ENCODE data around the gene SETBP1.

SETBP1 gene

GRCh38 chr18:44679056-44679913, 1.4 kb upstream of the SETBP1 start:
- DNase-seq = peak; percentile 7 to 93 (median 74)

- DNase-seq = peak in 5 of 14 donors; percentile 26 to 62 (median 45)
Measured at GRCh38 chr18:44679914-44680272, 795 bp upstream of the SETBP1 start.

- DNase-seq = peak in 4 of 14 donors; percentile 28 to 69 (median 46)
Measured at GRCh38 chr18:44681076-44681970, 635 bp downstream of the SETBP1 start.

- peak in 1 of 14 donors; percentile 36 for DNase-seq
Measured at GRCh38 chr18:44682201-44682870, 1.6 kb downstream of the SETBP1 start.

GRCh38 chr18:44682871-44683221, 2.2 kb downstream of the SETBP1 start:
- DNase-seq = peak in 1 of 14 donors; percentile 36

GRCh38 chr18:44683556-44683955, 2.9 kb downstream of the SETBP1 start:
- DNase-seq = peak in 1 of 14 donors; percentile 19

GRCh38 chr18:44685296-44685695, 4.6 kb downstream of the SETBP1 start:
- no peak for DNase-seq

GRCh38 chr18:44686156-44686555, 5.5 kb downstream of the SETBP1 start:
- DNase-seq = no peak

GRCh38 chr18:44687421-44687820, 6.7 kb downstream of the SETBP1 start:
- no peak for DNase-seq

GRCh38 chr18:44689736-44690135, 9.0 kb downstream of the SETBP1 start:
- DNase-seq = peak in 1 of 14 donors; percentile 44

- no peak for DNase-seq
Measured at GRCh38 chr18:44691148-44691925, 10.6 kb downstream of the SETBP1 start.

GRCh38 chr18:44693030-44693784, 12.5 kb downstream of the SETBP1 start:
- DNase-seq = no peak

- no peak for DNase-seq
Measured at GRCh38 chr18:44695503-44695902, 14.8 kb downstream of the SETBP1 start.

GRCh38 chr18:44696892-44697291, 16.2 kb downstream of the SETBP1 start:
- peak in 1 of 14 donors; percentile 16 for DNase-seq

- no peak for DNase-seq
Measured at GRCh38 chr18:44697315-44697714, 16.6 kb downstream of the SETBP1 start.

GRCh38 chr18:44698518-44698917, 17.8 kb downstream of the SETBP1 start:
- no peak for DNase-seq

GRCh38 chr18:44699572-44700261, 19.0 kb downstream of the SETBP1 start:
- DNase-seq = peak in 1 of 14 donors; percentile 48

- DNase-seq = peak in 1 of 14 donors; percentile 53
Measured at GRCh38 chr18:44700652-44701051, 20.0 kb downstream of the SETBP1 start.

- no peak for DNase-seq
Measured at GRCh38 chr18:44701227-44701626, 20.5 kb downstream of the SETBP1 start.

- no peak for DNase-seq
Measured at GRCh38 chr18:44702594-44702993, 21.9 kb downstream of the SETBP1 start.
